Activated CD4-positive, alpha-beta T cell treated with anti-CD3 and anti-CD28 coated beads for 48 hours (primary cell): ENCODE results near the gene SHMT2.

Source experiments
- DNase-seq: peaks from one replicate; pipeline ENCODE4 v3.0.0-alpha.2; 2020

Gene SHMT2

DNA sequence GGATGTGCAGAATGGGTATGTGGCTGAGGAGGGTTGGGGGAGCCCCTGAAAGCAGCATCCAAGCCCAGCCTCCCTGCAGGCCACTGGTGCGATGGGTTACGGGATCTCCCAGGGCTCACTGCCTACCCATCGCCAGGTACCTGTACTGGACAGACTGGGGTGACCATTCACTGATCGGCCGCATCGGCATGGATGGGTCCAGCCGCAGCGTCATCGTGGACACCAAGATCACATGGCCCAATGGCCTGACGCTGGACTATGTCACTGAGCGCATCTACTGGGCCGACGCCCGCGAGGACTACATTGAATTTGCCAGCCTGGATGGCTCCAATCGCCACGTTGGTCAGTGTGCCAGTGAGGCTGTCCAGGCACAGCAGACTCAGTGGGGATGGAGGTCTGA is 31.2 kb upstream of the SHMT2 start:
- DNase-seq = no peak

DNA sequence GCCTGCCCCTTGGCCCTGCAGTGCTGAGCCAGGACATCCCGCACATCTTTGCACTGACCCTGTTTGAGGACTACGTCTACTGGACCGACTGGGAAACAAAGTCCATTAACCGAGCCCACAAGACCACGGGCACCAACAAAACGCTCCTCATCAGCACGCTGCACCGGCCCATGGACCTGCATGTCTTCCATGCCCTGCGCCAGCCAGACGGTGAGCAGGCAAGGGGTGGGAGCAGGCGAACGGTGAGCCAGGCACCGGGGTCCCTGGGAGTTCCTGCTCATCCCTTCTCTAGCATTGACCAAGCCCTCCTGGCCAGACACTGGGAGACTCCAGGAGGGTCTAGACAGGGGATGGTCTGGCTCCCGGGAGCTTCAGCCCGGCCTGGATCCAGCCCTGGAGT is 30.3 kb upstream of the SHMT2 start:
- DNase-seq = no peak

DNA sequence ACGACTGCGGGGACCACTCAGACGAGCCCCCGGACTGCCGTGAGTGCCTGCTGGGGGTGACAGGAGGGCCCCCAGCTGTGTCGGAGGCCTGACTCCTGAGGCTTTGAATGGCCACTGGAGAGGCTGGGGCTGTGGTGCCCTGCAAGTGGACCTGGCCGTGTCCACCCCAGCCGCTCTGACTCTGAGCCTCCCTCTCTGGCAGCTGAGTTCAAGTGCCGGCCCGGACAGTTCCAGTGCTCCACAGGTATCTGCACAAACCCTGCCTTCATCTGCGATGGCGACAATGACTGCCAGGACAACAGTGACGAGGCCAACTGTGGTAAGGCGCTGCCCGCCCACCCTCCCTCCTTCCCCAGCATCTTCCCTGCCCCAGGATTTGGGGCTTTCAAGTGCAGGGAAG is 29.0 kb upstream of the SHMT2 start:
- DNase-seq = no peak

DNA sequence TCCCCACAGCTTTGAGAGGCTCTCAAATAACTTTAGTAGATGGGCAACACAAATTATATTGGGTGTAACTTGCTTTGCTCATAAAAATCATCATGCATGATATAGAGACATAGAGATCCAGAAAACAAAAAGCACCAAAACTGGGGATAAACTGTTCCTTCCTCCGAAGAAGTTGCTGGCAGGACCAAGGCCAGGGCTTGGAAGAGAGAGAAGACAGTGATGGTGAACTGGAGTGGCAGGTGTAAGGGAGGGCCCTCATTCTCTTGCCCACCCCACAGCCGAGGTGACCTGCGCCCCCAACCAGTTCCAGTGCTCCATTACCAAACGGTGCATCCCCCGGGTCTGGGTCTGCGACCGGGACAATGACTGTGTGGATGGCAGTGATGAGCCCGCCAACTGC is 28.3 kb upstream of the SHMT2 start:
- DNase-seq = no peak

DNA sequence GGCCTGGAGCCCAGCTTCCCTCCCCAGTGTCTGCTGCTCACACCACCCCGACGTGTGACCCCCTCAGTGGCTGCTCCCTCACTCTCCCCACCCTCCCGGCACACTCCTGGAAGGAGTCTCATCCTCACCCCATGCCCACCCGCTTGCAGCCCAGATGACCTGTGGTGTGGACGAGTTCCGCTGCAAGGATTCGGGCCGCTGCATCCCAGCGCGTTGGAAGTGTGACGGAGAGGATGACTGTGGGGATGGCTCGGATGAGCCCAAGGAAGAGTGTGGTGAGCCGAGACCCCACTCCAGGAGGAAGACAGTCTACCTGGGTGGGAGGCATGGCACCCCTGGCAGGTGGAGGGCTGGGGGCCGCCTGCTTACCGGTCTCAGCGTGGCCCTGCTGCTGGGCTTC is 27.9 kb upstream of the SHMT2 start:
- DNase-seq = no peak

DNA sequence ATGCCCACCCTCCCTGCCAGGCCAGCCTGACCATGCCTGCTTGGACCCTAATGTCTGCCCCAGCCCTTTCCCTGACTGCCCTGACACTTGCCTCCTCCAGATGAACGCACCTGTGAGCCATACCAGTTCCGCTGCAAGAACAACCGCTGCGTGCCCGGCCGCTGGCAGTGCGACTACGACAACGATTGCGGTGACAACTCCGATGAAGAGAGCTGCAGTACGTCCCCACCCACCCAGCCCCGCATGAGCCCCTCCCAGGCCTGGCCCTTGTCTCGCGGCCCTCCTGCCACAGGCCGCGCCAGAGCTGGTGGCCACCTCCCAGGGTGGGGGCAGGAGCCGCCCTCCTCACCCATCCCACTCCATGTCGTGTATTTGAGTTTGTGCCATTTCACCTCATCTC is 27.2 kb upstream of the SHMT2 start:
- no peak for DNase-seq

DNA sequence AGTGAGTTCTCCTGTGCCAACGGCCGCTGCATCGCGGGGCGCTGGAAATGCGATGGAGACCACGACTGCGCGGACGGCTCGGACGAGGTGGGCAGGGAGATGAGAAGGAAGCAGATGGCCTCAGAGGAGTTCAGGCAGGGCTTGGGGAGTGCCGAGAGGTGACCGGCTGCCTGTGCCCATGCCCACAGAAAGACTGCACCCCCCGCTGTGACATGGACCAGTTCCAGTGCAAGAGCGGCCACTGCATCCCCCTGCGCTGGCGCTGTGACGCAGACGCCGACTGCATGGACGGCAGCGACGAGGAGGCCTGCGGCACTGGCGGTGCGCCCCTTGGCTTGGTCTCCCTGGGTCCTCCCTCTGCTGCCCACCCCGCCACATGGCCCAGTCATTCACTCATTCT is 26.3 kb upstream of the SHMT2 start:
- DNase-seq = no peak

DNA sequence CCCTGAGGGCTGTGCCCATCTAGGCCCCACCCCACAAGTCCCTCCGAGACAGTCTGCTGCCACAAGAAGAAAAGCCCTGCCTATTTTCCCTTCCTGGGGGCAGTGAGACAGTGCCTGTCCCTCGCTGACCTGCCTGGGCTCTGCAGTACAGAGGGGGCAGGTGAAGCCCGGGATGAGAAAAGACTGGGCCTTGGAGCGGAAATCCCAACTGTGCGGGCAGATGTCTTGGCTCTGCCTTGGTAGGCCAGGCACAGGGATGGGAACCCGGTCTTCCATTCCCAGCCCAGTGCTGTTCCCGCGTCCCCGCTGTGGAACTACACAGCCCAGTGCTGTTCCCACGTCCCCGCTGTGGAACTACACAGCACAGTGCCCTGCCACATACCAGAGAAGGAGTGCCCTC is 25.7 kb upstream of the SHMT2 start:
- DNase-seq = no peak

DNA sequence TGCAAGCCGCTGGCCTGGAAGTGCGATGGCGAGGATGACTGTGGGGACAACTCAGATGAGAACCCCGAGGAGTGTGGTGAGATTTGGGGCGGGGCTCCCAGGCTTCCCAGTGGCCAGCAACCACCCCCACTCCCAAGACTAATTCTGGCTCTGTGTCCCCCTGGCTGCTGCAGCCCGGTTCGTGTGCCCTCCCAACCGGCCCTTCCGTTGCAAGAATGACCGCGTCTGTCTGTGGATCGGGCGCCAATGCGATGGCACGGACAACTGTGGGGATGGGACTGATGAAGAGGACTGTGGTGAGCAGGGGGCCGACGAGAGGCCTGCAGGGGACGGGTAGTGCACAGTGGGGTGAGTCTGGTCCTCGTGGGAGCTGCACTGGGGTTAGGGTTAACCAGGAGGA is 25.1 kb upstream of the SHMT2 start:
- no peak for DNase-seq

DNA sequence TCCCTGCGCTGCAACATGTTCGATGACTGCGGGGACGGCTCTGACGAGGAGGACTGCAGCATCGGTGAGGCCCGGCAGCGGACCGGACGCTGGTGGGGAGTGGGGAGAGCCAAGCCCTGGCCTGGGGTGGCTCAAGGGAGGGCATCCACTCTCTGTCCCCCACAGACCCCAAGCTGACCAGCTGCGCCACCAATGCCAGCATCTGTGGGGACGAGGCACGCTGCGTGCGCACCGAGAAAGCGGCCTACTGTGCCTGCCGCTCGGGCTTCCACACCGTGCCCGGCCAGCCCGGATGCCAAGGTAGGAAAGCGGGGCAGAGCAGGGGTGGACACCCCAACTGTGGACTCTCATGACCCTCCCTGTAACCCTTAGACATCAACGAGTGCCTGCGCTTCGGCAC is 24.3 kb upstream of the SHMT2 start:
- no peak for DNase-seq

DNA sequence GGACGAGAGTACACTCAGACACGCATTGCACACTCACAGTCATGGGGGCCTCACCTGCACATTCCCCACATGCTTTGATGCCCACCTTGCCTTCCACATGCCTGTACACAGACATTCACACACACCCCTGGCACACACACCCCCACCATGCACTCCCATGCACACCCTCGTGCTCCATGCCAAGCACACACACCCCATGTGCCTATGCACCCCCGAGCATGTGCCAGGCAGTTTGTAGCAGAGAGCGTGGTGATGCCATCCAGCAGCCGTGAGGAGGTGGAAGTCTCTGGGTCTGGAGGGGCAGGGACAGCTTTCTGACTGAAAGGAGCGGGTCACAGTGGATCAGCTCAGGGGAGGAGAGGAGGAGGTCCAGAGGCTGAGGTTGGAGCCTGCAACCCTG is 23.6 kb upstream of the SHMT2 start:
- DNase-seq = no peak

DNA sequence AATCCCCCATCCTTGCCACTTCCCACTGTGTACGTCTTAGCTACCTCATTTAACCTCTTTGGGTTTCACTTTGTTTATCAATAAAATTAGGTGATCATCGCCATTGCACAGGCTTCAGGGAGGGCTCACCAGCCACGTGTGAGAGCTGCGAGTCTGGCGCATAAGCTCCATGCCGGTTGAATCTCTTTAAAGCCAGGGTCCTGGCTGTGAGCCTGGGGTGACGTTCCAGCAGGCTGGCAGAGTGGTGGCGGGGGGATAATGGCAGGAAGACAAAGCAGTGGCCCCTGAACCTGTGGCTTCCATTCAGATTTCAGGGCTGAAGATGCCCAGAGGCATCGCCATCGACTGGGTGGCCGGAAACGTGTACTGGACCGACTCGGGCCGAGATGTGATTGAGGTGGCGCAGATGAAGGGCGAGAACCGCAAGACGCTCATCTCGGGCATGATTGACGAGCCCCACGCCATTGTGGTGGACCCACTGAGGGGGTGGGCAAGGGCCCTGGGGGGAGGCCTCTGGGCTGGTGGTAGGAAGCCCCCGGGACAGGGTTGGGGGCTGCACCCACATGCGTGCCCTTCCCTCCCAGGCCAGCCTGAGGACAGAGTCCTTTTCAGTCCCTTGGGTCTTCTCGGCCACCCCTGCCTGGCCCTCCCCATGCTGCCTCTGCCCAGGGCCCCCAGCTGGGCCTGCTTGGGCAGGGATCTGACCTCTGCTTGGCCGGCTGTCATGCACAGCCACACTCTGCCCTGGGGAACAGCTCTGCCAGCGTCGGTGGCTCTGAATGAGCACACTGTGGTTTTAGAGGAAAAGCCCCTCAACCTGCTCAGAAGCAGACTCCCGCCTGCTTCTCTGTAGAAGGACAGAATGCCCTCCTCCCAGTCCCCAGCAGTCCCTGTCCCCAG is 21.5 kb upstream of the SHMT2 start:
- no peak for DNase-seq

DNA sequence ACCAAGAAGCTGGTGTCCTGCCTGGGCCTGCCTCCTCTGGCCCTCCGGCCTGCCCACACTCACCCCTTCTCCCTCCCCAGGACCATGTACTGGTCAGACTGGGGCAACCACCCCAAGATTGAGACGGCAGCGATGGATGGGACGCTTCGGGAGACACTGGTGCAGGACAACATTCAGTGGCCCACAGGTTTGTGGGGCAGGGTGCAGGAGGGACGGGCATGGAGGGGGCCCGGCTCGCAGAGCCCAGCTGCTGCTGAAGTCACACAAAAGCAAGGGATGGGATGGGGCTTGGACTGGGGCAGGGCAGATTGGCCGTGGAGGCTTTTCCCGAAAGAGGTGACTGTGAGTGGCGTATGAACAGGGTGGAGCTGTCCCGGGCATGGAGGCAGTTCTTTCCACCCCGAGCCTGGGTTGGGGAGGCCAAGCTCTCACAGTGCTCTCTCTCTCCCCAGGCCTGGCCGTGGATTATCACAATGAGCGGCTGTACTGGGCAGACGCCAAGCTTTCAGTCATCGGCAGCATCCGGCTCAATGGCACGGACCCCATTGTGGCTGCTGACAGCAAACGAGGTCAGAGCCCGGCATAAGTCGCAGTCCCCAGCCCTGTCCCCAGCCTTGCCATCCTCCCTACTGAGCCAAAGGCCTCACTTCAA is 20.8 kb upstream of the SHMT2 start:
- no peak for DNase-seq

DNA sequence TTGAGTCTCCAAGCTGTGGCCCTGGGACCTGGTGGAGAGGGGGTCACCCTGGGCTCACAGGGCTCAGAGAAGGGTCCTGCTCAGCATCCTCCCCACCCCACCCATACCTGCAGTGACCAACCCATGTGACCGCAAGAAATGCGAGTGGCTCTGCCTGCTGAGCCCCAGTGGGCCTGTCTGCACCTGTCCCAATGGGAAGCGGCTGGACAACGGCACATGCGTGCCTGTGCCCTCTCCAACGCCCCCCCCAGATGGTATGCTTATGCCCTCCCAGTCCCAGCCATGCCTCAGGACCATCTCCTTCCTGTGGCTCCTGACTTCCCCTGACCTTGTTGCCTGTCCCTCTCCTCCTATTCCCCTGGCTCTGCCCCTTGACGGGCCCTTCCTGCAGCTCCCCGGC is 19.6 kb upstream of the SHMT2 start:
- DNase-seq = no peak

DNA sequence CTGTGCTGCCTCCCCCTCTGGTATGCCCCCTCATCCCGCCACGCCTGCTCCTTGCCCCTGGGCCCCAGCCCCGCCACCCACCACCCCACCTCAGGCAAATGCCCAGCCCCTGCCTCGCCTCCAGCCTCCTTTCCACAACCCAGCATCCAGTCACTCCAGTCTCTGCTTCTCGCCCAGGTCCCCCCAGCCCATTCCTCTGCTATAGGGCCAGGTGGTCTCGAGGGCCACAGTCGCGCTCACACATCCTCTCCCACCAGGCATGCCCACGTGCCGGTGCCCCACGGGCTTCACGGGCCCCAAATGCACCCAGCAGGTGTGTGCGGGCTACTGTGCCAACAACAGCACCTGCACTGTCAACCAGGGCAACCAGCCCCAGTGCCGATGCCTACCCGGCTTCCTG is 19.1 kb upstream of the SHMT2 start:
- no peak for DNase-seq

DNA sequence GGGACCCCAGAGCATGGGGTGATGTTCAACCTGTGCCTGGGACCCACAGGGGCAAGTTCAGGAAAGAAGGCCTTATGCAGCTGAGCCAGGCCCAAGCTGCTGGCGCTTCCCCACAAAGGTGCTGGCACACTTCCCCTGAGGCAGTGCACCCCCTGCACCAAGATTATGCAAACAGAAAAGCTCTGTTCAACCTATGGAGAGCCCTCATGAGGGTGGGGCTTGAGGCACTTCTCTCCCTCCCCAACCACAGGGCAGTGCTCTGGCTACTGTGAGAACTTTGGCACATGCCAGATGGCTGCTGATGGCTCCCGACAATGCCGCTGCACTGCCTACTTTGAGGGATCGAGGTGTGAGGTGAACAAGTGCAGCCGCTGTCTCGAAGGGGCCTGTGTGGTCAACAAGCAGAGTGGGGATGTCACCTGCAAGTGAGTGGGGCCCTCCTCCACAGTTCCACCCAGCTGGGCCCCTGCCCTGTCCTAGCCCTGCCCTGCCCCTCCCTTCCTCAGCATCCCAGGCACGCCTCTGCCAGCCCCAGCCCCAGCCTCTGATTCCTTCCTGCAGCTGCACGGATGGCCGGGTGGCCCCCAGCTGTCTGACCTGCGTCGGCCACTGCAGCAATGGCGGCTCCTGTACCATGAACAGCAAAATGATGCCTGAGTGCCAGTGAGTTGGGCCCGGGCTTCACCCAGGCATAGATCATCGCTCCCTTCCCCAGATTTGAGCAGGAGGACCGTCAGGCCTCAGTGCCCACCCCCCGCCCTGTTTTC is 18.4 kb upstream of the SHMT2 start:
- DNase-seq = no peak

DNA sequence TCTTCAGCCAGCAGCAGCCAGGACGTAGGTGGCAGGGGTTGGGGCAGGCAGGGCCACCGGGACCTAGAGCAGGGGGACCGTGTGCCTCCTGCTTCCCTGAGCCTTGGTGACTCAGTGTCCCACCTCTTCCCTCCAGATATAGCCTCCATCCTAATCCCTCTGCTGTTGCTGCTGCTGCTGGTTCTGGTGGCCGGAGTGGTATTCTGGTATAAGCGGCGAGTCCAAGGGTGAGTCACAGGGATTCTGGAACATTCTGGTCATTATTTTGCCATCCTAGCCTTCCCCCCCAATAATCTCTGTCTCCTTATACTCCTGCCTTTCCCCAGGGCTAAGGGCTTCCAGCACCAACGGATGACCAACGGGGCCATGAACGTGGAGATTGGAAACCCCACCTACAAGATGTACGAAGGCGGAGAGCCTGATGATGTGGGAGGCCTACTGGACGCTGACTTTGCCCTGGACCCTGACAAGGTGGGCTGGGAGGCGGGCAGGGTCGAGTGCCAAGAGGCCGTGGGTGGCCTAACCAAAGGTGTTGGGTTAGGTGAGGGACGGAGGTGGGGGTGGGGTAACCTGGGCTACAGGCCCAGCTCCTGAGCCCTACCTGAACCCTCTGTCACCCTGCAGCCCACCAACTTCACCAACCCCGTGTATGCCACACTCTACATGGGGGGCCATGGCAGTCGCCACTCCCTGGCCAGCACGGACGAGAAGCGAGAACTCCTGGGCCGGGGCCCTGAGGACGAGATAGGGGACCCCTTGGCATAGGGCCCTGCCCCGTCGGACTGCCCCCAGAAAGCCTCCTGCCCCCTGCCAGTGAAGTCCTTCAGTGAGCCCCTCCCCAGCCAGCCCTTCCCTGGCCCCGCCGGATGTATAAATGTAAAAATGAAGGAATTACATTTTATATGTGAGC is 17.5 kb upstream of the SHMT2 start:
- no peak for DNase-seq

DNA sequence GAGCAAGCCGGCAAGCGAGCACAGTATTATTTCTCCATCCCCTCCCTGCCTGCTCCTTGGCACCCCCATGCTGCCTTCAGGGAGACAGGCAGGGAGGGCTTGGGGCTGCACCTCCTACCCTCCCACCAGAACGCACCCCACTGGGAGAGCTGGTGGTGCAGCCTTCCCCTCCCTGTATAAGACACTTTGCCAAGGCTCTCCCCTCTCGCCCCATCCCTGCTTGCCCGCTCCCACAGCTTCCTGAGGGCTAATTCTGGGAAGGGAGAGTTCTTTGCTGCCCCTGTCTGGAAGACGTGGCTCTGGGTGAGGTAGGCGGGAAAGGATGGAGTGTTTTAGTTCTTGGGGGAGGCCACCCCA is 16.8 kb upstream of the SHMT2 start:
- DNase-seq = no peak

DNA sequence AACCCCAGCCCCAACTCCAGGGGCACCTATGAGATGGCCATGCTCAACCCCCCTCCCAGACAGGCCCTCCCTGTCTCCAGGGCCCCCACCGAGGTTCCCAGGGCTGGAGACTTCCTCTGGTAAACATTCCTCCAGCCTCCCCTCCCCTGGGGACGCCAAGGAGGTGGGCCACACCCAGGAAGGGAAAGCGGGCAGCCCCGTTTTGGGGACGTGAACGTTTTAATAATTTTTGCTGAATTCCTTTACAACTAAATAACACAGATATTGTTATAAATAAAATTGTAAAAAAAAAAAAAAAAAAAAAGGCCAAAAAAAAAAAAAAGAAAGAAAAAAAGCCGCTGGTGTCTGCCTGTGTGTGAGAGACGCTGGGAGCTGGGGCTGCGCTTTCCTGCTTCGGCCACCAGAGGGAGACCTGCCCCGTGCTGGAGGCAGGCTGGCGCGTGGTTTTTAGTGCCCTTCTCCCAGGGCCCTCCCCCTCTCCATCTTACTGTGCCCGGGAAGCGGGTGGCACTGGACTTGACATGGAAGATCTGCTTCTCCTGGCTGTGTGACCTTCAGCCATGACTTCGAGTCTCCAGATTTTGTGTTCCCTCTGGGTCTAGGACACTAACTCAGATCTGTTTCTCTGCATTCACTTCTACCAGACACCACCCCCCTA is 16.3 kb upstream of the SHMT2 start:
- peak; percentile 89 for DNase-seq

DNA sequence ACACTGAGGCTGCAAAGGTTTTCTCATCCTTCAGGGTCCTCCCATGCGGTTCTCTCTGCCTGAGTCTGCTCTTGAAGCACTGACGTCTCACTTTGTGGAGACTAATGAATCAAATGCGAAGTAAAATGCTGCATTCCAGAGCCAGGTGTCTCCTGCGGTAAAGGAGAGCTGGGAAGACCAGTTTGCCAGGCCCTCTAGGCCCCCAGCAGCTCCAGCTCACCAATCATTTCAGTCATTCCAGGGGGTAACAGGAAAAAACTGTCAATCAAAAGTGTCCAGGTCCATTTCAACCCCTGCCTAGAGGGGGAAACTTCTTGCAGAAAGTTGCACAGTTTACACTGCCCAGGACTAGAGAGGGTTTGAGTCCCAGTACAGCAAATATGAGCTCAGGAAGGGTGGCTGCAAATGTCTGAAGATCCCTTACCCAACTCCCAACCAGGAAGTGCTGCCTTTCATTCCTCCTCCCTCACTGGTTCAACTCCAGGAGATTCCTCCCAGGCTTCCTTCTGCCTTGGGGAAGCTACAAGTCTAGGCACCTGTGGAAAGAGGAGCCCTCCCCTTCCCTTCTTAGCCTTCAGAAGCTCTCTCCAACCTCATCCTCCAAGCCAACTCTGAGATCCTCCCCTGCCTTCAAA is 15.6 kb upstream of the SHMT2 start:
- DNase-seq = no peak

DNA sequence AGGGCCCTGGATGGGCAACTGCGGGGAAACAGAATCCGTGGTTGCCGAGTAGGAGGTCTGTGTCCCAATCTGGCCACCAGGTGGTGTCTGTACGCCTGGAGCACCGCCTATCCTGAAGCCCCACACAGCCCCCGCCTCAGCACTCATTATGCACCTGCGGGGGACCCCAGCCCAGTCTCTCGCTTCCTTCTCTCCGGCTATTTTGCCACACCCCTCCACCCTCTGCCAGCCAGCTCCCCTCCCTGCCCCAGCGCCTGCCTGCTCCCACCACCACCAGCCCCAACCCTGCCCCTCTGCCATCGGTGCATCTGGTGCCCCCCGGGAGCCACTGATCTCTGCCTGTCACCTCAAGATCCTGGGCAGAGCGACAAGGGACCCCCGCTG is 15.1 kb upstream of the SHMT2 start:
- peak; percentile 81 for DNase-seq

DNA sequence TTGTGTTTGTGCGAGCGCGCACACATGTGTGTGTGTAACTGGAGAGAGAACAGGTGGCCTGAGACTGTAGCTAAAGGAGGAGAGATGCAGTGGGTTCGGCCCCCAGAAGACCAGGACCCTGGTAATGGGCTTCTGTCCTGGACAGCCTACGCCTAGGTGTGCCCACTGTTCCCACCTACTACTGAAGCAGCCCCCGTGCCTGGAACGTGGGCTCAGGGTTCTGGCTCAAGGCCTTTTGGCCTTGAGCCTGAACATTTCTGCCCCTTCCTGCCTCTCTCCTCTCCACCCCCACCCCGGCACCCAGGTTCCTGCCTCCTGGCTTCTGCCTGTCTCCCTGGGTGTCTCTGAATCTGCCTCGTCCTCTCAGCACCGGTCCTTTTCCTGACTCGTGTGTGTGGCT is 14.4 kb upstream of the SHMT2 start:
- DNase-seq = no peak
